ENCODE measurements around the gene MEG3.

DNA sequence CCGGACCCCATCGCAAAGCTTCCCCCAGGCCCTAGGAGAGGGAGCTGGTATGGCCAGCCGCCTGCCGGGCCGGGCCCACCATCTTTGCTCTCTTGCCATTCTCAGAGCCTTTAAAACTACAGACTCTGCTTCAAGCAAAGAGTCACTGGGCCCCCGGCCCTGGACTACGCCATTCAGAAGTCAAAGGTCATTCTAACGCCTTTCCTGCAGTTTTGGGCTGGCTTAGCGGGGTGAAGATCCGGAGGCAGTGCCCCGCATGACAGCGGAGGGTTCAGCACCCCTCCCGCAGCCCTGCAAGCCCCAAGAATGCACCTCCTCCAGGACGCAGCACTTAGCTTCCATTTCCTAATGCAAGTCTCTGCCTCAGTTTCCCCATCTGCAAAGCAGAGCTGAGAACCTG, 38.3 kb upstream of the MEG3 start:
- TF ChIP-seq, protein P1, sequence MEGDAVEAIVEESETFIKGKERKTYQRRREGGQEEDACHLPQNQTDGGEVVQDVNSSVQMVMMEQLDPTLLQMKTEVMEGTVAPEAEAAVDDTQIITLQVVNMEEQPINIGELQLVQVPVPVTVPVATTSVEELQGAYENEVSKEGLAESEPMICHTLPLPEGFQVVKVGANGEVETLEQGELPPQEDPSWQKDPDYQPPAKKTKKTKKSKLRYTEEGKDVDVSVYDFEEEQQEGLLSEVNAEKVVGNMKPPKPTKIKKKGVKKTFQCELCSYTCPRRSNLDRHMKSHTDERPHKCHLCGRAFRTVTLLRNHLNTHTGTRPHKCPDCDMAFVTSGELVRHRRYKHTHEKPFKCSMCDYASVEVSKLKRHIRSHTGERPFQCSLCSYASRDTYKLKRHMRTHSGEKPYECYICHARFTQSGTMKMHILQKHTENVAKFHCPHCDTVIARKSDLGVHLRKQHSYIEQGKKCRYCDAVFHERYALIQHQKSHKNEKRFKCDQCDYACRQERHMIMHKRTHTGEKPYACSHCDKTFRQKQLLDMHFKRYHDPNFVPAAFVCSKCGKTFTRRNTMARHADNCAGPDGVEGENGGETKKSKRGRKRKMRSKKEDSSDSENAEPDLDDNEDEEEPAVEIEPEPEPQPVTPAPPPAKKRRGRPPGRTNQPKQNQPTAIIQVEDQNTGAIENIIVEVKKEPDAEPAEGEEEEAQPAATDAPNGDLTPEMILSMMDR (IDR thresholded peaks at IDR 0.05) = no peak
- TF ChIP-seq POLR2AphosphoS5 (IDR thresholded peaks at IDR 0.05) (no peak), EP300 (IDR thresholded peaks at IDR 0.05) (no peak)

All from suprapubic skin (tissue), 4 donors.